Measurements from ENCODE around the gene PHF2.

The PHF2 gene

GRCh38 chr9:93667006-93667405 lies 90.6 kb downstream of the PHF2 start:
- no peaks in the 10 kb centered on the region for H3K27me3 ChIP-seq (ENCODE audit: low read depth, low read length)
- no peak overlapping the region for H3K27ac ChIP-seq (ENCODE audit: low read length)
- no peaks in the 10 kb centered on the region for H3K9me3 ChIP-seq (ENCODE audit: insufficient read depth, low read length)
- no peaks in the 10 kb centered on the region for H3K79me2 ChIP-seq (ENCODE audit: low read length)
- H3K4me2 ChIP-seq (ENCODE audit: low read length): no peak overlapping the region
- no peak overlapping the region for H2AFZ ChIP-seq (ENCODE audit: low read depth, low read length)
- H4K20me1 ChIP-seq (ENCODE audit: insufficient read depth, low read length): no peaks in the 10 kb centered on the region
- no peak overlapping the region for H3K9ac ChIP-seq (ENCODE audit: low read length)
- H3K4me1 ChIP-seq (ENCODE audit: low read length): no peaks in the 10 kb centered on the region
- TF ChIP-seq CTCF (IDR thresholded peaks at IDR 0.05; ENCODE audit: low read depth, low read length) (no peak), EZH2phosphoT487 (IDR thresholded peaks at IDR 0.05; ENCODE audit: low read depth) (no peak)
- no peak overlapping the region for H3K4me3 ChIP-seq (ENCODE audit: low read length)
- no peaks in the 10 kb centered on the region for H3K36me3 ChIP-seq (replicated peaks; ENCODE audit: low read depth, low read length)

- Histone ChIP-seq H3K4me1 (ENCODE audit: low read length) (no peaks in the 10 kb centered on the region), H3K4me2 (ENCODE audit: low read length) (no peak overlapping the region), H3K9me3 (ENCODE audit: insufficient read depth, low read length) (no peaks in the 10 kb centered on the region), H3K27me3 (ENCODE audit: low read depth, low read length) (no peaks in the 10 kb centered on the region), H3K36me3 (replicated peaks; ENCODE audit: low read depth, low read length) (no peaks in the 10 kb centered on the region), H3K27ac (ENCODE audit: low read length) (no peak overlapping the region), H3K9ac (ENCODE audit: low read length) (no peak overlapping the region), H3K4me3 (ENCODE audit: low read length) (no peak overlapping the region), H2AFZ (ENCODE audit: low read depth, low read length) (no peak overlapping the region), H3K79me2 (ENCODE audit: low read length) (no peaks in the 10 kb centered on the region), H4K20me1 (ENCODE audit: insufficient read depth, low read length) (no peaks in the 10 kb centered on the region)
- TF ChIP-seq CTCF (IDR thresholded peaks at IDR 0.05; ENCODE audit: low read depth, low read length): no peak
- TF ChIP-seq EZH2phosphoT487 (IDR thresholded peaks at IDR 0.05; ENCODE audit: low read depth): no peak
Measured at GRCh38 chr9:93667627-93668026, 91.2 kb downstream of the PHF2 start.

GRCh38 chr9:93668261-93668871 lies 92.0 kb downstream of the PHF2 start:
- no peak for TF ChIP-seq EZH2phosphoT487 (IDR thresholded peaks at IDR 0.05; ENCODE audit: low read depth)
- TF ChIP-seq CTCF (IDR thresholded peaks at IDR 0.05; ENCODE audit: low read depth, low read length): no peak
- H3K9ac ChIP-seq (ENCODE audit: low read length): no peak overlapping the region
- H3K79me2 ChIP-seq (ENCODE audit: low read length): no peaks in the 10 kb centered on the region
- H3K27ac ChIP-seq (ENCODE audit: low read length): no peak overlapping the region
- H3K4me1 ChIP-seq (ENCODE audit: low read length): no peaks in the 10 kb centered on the region
- H3K4me2 ChIP-seq (ENCODE audit: low read length): no peak overlapping the region
- no peaks in the 10 kb centered on the region for H4K20me1 ChIP-seq (ENCODE audit: insufficient read depth, low read length)
- no peaks in the 10 kb centered on the region for H3K27me3 ChIP-seq (ENCODE audit: low read depth, low read length)
- no peaks in the 10 kb centered on the region for H3K9me3 ChIP-seq (ENCODE audit: insufficient read depth, low read length)
- no peak overlapping the region for H2AFZ ChIP-seq (ENCODE audit: low read depth, low read length)
- H3K36me3 ChIP-seq (replicated peaks; ENCODE audit: low read depth, low read length): no peaks in the 10 kb centered on the region
- no peak overlapping the region for H3K4me3 ChIP-seq (ENCODE audit: low read length)

GRCh38 chr9:93669116-93669957 lies 93.0 kb downstream of the PHF2 start:
- Histone ChIP-seq H3K9me3 (ENCODE audit: insufficient read depth, low read length) (no peaks in the 10 kb centered on the region), H3K4me3 (ENCODE audit: low read length) (no peak overlapping the region), H3K27ac (ENCODE audit: low read length) (no peak overlapping the region), H3K9ac (ENCODE audit: low read length) (no peak overlapping the region), H2AFZ (ENCODE audit: low read depth, low read length) (no peak overlapping the region), H3K79me2 (ENCODE audit: low read length) (no peaks in the 10 kb centered on the region), H3K27me3 (ENCODE audit: low read depth, low read length) (no peaks in the 10 kb centered on the region), H4K20me1 (ENCODE audit: insufficient read depth, low read length) (no peaks in the 10 kb centered on the region), H3K4me2 (ENCODE audit: low read length) (no peak overlapping the region), H3K36me3 (replicated peaks; ENCODE audit: low read depth, low read length) (no peaks in the 10 kb centered on the region), H3K4me1 (ENCODE audit: low read length) (no peaks in the 10 kb centered on the region)
- TF ChIP-seq EZH2phosphoT487 (IDR thresholded peaks at IDR 0.05; ENCODE audit: low read depth) (no peak), CTCF (IDR thresholded peaks at IDR 0.05; ENCODE audit: low read depth, low read length) (no peak)

Data from OCI-LY3 (cell line).